Transverse colon (tissue), 4 donors: Measurements from ENCODE around the gene PUS1.

Experiments used
- EP300 ChIP-seq: sonication (generic); formaldehyde crosslinking; IDR thresholded peaks from one replicate; pipeline ENCODE4 v1.6.1; 2017; ENCODE audit warnings: antibody characterized with exemption, low read depth
- POLR2A ChIP-seq: fragments of 450-650 bp; IDR thresholded peaks from one replicate; pipeline ENCODE4 v1.6.1; 2016; ENCODE audit warnings: antibody characterized with exemption, mild to moderate bottlenecking, moderate library complexity
- POLR2AphosphoS5 ChIP-seq, 3 donors: sonication (generic); formaldehyde crosslinking; IDR thresholded peaks; one replicate each; pipeline ENCODE4 v1.6.1; 2016; ENCODE audit warnings: antibody characterized with exemption in 3 of 3
- TF ChIP-seq, protein P1 (sequence below), 5 experiments: fragments of 200-600 bp in 3 of 5; fragments of 450-650 bp in 2 of 5; sonication (generic) in 3 of 5; IDR thresholded peaks; 1 replicate in 2 of 5; 2 replicates in 3 of 5; pipeline ENCODE4 v1.5.1; 2016 to 2017; ENCODE audit warnings: antibody characterized with exemption in 5 of 5, inconsistent platforms in 3 of 5, mild to moderate bottlenecking in 2 of 5, moderate library complexity in 1 of 5

DNA sequence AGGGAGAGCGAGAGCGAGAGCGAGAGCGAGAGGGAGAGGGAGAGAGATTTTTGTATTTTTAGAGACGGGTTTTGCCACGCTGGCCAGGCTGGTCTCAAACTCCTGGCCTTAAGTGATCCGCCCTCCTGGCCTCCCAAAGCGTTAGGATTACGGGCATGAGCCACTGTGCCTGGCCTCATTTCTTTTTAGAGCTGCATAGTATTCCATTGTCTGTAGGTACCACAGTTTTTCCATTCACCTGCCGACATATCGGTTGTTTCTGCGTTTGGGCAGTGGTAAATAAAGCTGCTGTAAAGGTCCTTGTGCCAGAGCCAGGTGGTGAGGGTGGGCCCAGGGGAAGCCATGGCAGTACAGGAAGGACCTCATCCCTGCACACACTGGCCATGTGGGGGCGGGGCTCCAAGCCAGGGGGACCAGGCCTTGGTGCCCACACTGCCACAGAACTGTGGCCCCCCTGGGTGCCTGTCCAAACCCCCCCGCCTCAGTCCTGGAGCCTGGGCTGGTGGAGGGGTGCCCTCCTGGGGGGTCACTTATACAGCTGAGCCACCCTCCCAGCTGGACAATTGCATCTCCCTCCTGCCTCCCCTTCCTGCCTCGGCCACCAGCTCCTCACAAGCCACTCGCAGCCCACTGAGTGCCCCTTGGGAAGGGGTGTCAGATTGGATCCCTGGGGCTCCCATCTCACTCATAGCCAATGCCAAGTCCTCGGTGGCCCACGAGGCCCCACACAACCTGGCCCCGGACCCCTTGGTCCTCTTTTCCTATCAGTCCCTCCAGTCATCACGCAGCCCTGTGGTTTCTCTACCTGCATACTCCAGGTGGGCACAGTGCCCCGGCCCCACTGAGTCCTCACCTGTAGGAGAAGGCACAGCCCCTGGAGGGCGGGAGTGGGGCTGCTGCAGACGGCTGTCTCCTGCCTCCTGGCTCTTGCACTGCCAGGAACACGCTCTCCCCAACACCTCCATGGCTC is 1.7 kb upstream of the PUS1 start:
- TF ChIP-seq, protein P1, sequence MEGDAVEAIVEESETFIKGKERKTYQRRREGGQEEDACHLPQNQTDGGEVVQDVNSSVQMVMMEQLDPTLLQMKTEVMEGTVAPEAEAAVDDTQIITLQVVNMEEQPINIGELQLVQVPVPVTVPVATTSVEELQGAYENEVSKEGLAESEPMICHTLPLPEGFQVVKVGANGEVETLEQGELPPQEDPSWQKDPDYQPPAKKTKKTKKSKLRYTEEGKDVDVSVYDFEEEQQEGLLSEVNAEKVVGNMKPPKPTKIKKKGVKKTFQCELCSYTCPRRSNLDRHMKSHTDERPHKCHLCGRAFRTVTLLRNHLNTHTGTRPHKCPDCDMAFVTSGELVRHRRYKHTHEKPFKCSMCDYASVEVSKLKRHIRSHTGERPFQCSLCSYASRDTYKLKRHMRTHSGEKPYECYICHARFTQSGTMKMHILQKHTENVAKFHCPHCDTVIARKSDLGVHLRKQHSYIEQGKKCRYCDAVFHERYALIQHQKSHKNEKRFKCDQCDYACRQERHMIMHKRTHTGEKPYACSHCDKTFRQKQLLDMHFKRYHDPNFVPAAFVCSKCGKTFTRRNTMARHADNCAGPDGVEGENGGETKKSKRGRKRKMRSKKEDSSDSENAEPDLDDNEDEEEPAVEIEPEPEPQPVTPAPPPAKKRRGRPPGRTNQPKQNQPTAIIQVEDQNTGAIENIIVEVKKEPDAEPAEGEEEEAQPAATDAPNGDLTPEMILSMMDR (IDR thresholded peaks at IDR 0.05), result no peak
- TF ChIP-seq POLR2A (no peak), POLR2AphosphoS5 (IDR thresholded peaks at IDR 0.05) (no peak), EP300 (no peak)
